Measurements from ENCODE around the gene CHCHD3. TPM values are rescaled to one million over a fixed set of nuclear protein-coding genes. Genes with fewer than 3 reads are reported as not detected.

The CHCHD3 gene
- total RNA-seq, 1 experiment from 2014 or later: 149 TPM

DNA sequence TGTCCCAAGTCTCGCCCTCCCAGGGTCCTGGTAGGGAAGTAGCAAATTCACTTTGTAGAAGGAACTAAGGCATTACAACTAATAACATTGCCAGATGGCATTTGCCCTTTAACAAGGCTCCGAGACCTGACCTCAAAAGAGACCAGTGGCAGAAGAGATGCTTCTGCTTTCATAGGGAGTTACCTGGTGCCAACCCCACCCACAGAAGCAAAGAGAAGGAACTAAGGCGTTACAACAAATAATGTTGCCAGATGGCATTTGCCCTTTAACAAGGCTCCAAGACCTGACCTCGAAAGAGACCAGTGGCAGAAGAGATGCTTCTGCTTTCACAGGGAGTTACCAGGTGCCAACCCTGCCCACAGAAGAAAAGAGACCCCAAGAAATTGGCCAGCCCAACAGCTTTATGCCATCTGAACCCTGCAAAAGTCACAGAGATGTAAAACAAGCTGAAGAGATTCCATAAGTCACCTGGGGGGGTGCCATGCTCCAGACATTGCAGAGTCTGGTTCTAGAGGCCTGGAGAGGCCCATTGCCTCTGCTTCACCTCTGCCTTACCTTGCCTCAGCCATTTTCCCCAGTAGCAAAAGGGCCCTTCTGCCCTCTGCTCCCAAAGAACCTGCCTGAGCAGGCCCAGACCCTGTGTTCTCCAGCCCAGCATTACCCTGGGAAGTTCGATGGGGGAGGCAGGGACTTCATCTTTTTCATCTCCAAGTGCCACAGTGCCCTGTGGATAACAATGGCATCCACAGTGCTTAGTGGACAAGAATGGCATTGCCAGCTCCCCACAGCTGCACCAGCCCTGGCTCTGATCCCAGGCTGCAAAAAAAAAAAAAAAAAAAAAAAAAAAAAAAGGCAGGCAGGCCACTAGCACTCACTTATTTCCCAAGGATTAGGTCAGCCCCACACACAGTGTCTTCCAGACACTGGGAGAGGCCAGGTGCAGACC lies 326.1 kb downstream of the CHCHD3 start:
- Histone ChIP-seq H3K79me2 (ENCODE audit: low read length) (no peaks in the 10 kb centered on the region), H3K9me2 (replicated peaks; ENCODE audit: low read length) (no peaks in the 10 kb centered on the region), H3K27ac (ENCODE audit: low read length) (no peak overlapping the region), H3F3A (ENCODE audit: low read length, unreplicated experiment) (no peaks in the 10 kb centered on the region), H3K9ac (ENCODE audit: low read length) (no peak overlapping the region), H3K36me3 (ENCODE audit: low read depth, low read length) (no peaks in the 10 kb centered on the region), H3K9me3 (ENCODE audit: low read length) (no peaks in the 10 kb centered on the region), H3K4me2 (ENCODE audit: low read length) (no peak overlapping the region), H4K20me1 (ENCODE audit: low read length) (no peaks in the 10 kb centered on the region), H3K27me3 (ENCODE audit: low read length) (no peaks in the 10 kb centered on the region), H3K4me1 (ENCODE audit: insufficient read depth, low read length) (peaks cover 14% of the 10 kb centered on the region; the same call in 1 of the 2 replicates), H2AFZ (ENCODE audit: low read length) (no peak overlapping the region), H3K4me3 (ENCODE audit: low read length) (no peak overlapping the region)
- no TSS peak for BruUV-seq (replicated peaks)
- no peak for ATAC-seq
- intact Hi-C loops (cut with micrococcal nuclease): no loop called here
- CTCF ChIA-PET: no interaction called here
- DNase-seq: no peak
- TF ChIP-seq, protein P1, sequence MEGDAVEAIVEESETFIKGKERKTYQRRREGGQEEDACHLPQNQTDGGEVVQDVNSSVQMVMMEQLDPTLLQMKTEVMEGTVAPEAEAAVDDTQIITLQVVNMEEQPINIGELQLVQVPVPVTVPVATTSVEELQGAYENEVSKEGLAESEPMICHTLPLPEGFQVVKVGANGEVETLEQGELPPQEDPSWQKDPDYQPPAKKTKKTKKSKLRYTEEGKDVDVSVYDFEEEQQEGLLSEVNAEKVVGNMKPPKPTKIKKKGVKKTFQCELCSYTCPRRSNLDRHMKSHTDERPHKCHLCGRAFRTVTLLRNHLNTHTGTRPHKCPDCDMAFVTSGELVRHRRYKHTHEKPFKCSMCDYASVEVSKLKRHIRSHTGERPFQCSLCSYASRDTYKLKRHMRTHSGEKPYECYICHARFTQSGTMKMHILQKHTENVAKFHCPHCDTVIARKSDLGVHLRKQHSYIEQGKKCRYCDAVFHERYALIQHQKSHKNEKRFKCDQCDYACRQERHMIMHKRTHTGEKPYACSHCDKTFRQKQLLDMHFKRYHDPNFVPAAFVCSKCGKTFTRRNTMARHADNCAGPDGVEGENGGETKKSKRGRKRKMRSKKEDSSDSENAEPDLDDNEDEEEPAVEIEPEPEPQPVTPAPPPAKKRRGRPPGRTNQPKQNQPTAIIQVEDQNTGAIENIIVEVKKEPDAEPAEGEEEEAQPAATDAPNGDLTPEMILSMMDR (conservative IDR thresholded peaks at IDR 0.05; ENCODE audit: low read depth, low read length): no peak
- TF ChIP-seq EZH2phosphoT487 (IDR thresholded peaks at IDR 0.05; ENCODE audit: borderline replicate concordance, low read length) (no peak), EZH2 (IDR thresholded peaks at IDR 0.05; ENCODE audit: low read length, unreplicated experiment) (no peak)
- POLR2A ChIA-PET (ENCODE audit: unreplicated experiment): no interaction called here

DNA sequence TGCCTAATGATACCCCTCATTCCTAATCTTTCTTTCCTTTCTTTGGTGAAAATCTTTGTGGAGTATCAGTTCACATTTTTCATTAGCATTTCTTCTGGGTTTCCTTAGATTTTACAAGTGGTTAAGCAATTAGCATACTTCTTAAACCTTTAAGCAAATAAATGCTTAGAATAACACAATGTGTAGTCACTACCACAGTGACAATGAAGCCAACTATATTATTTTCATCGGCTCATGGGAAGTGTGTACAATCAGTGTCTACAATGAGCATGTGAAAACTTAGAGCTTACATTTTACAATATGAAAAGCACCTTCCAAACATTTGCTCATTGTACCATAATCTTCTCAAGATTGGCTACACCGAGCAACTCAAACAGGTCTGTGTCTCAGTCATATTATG lies 329.5 kb downstream of the CHCHD3 start:
- no peaks in the 10 kb centered on the region for H4K20me1 ChIP-seq (ENCODE audit: low read length)
- peaks cover 8% of the 10 kb centered on the region; the same call in 1 of the 2 replicates for H3K27me3 ChIP-seq (ENCODE audit: low read length)
- H2AFZ ChIP-seq (ENCODE audit: low read length): no peak overlapping the region
- ChIA-PET POLR2A (ENCODE audit: unreplicated experiment) (no interaction called here), CTCF (no interaction called here)
- H3K9me2 ChIP-seq (replicated peaks; ENCODE audit: low read length): no peaks in the 10 kb centered on the region
- no peak overlapping the region for H3K9ac ChIP-seq (ENCODE audit: low read length)
- no peaks in the 10 kb centered on the region for H3K9me3 ChIP-seq (ENCODE audit: low read length)
- no peaks in the 10 kb centered on the region for H3K36me3 ChIP-seq (ENCODE audit: low read depth, low read length)
- H3K4me2 ChIP-seq (ENCODE audit: low read length): no peak overlapping the region
- no peak overlapping the region for H3K4me3 ChIP-seq (ENCODE audit: low read length)
- TF ChIP-seq, protein P1 (conservative IDR thresholded peaks at IDR 0.05; ENCODE audit: low read depth, low read length): no peak
- no peak for TF ChIP-seq EZH2 (IDR thresholded peaks at IDR 0.05; ENCODE audit: low read length, unreplicated experiment)
- TF ChIP-seq EZH2phosphoT487 (IDR thresholded peaks at IDR 0.05; ENCODE audit: borderline replicate concordance, low read length): no peak
- H3F3A ChIP-seq (ENCODE audit: low read length, unreplicated experiment): no peaks in the 10 kb centered on the region
- BruUV-seq (replicated peaks): no TSS peak
- intact Hi-C loops (cut with micrococcal nuclease): no loop called here
- peak; percentile 35 for DNase-seq
- no peaks in the 10 kb centered on the region for H3K79me2 ChIP-seq (ENCODE audit: low read length)
- no peak overlapping the region for H3K27ac ChIP-seq (ENCODE audit: low read length)
- ATAC-seq: peak; percentile 63
- H3K4me1 ChIP-seq (ENCODE audit: insufficient read depth, low read length): peaks cover 6% of the 10 kb centered on the region; the same call in 1 of the 2 replicates

DNA sequence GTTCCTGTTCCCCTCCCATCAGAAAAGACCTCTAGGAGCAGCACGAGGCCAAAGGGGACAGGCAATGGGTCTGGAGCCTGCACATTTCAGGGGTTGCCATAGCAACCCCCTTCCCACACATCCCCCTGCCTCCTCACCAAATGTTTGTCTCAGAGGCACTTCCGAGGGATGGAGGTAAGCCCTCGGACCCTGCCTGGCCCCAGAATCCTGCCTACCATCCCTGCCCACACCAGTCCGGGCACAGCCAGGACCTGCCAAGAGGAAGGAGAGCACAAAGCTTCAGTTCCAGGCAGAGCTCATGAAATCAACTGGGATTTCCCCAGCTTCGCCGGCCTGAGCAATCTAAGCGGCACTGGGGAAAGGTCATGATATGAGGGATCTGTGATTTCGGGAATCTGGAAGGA lies 330.6 kb downstream of the CHCHD3 start:
- Histone ChIP-seq H3K36me3 (ENCODE audit: low read depth, low read length) (no peaks in the 10 kb centered on the region), H3K9me2 (replicated peaks; ENCODE audit: low read length) (no peaks in the 10 kb centered on the region), H3K9ac (ENCODE audit: low read length) (no peak overlapping the region), H3K9me3 (ENCODE audit: low read length) (no peaks in the 10 kb centered on the region), H3K79me2 (ENCODE audit: low read length) (no peaks in the 10 kb centered on the region), H3K27me3 (ENCODE audit: low read length) (peaks cover 8% of the 10 kb centered on the region; the same call in 1 of the 2 replicates), H3K4me1 (ENCODE audit: insufficient read depth, low read length) (peaks cover 6% of the 10 kb centered on the region; the same call in 1 of the 2 replicates), H3F3A (ENCODE audit: low read length, unreplicated experiment) (no peaks in the 10 kb centered on the region), H3K27ac (ENCODE audit: low read length) (no peak overlapping the region), H3K4me3 (ENCODE audit: low read length) (no peak overlapping the region), H3K4me2 (ENCODE audit: low read length) (no peak overlapping the region), H2AFZ (ENCODE audit: low read length) (no peak overlapping the region), H4K20me1 (ENCODE audit: low read length) (no peaks in the 10 kb centered on the region)
- ATAC-seq: no peak
- POLR2A ChIA-PET (ENCODE audit: unreplicated experiment): no interaction called here
- TF ChIP-seq, protein P1 (conservative IDR thresholded peaks at IDR 0.05; ENCODE audit: low read depth, low read length): no peak
- TF ChIP-seq EZH2 (IDR thresholded peaks at IDR 0.05; ENCODE audit: low read length, unreplicated experiment): no peak
- no peak for TF ChIP-seq EZH2phosphoT487 (IDR thresholded peaks at IDR 0.05; ENCODE audit: borderline replicate concordance, low read length)
- CTCF ChIA-PET: no interaction called here
- no TSS peak for BruUV-seq (replicated peaks)
- DNase-seq: no peak
- intact Hi-C loops (cut with micrococcal nuclease): no loop called here
